Neuronal stem cell (in vitro differentiated cells): ENCODE data around the gene CAMK4.
A peak's percentile ranks its signal among the peaks of the same experiment; 100 is the strongest.

ENCODE experiments used
- DNase-seq: peaks from one replicate; pipeline ENCODE4 v3.0.0-alpha.2; 2013; ENCODE audit warnings: low spot score
- H2AFZ ChIP-seq: one replicate; pipeline ENCODE4 v1.6.1; 2013; ENCODE audit warnings: mild to moderate bottlenecking, low read length, inconsistent platforms
- H2AK5ac ChIP-seq: 2 replicates; pipeline ENCODE4 v1.6.1; 2013; ENCODE audit warnings: low read depth, mild to moderate bottlenecking, inconsistent platforms, low read length, moderate library complexity, mixed read lengths
- H2BK120ac ChIP-seq: 2 replicates; pipeline ENCODE4 v1.6.1; 2013; ENCODE audit warnings: low read depth, mild to moderate bottlenecking, inconsistent platforms, low read length, moderate library complexity, mixed read lengths
- H2BK12ac ChIP-seq: one replicate; pipeline ENCODE4 v1.6.1; 2013; ENCODE audit warnings: low read length, inconsistent platforms
- H2BK15ac ChIP-seq: 2 replicates; pipeline ENCODE4 v1.6.1; 2013; ENCODE audit warnings: mild to moderate bottlenecking, low read length, inconsistent platforms, mixed read lengths
- H2BK5ac ChIP-seq: one replicate; pipeline ENCODE4 v1.6.1; 2013; ENCODE audit warnings: inconsistent platforms, mild to moderate bottlenecking, low read length, moderate library complexity
- H3K14ac ChIP-seq: one replicate; pipeline ENCODE4 v1.6.1; 2013; ENCODE audit warnings: low read length, inconsistent platforms
- H3K18ac ChIP-seq: 2 replicates; pipeline ENCODE4 v1.6.1; 2013; ENCODE audit warnings: low read length, inconsistent platforms
- H3K23ac ChIP-seq: 2 replicates; pipeline ENCODE4 v1.6.1; 2013; ENCODE audit warnings: low read depth, mild to moderate bottlenecking, mixed read lengths, low read length, inconsistent platforms; ENCODE audit not compliant: poor library complexity
- H3K27ac ChIP-seq: replicated peaks from 3 replicates; pipeline ENCODE4 v1.5.1; 2013; ENCODE audit warnings: low read length, inconsistent platforms
- H3K27me3 ChIP-seq, 3 experiments: 2 replicates each; pipeline ENCODE4 v1.6.1; 2013; ENCODE audit warnings: low read length in 3 of 3, mild to moderate bottlenecking in 2 of 3, inconsistent platforms in 1 of 3, low read depth in 1 of 3, mixed read lengths in 1 of 3, moderate library complexity in 1 of 3; ENCODE audit not compliant: control insufficient read depth in 3 of 3, insufficient read depth in 3 of 3
- H3K36me3 ChIP-seq, 2 donors: replicated peaks in 1 of 2; 2 replicates each; pipeline ENCODE4 v1.6.1; 2013; ENCODE audit warnings: low read length in 2 of 2; ENCODE audit not compliant: control insufficient read depth in 2 of 2, insufficient read depth in 2 of 2
- H3K4ac ChIP-seq: 2 replicates; pipeline ENCODE4 v1.6.1; 2013; ENCODE audit warnings: inconsistent platforms, mild to moderate bottlenecking, low read length, moderate library complexity
- H3K4me1 ChIP-seq, 2 donors: 1 replicate in 1 of 2; 2 replicates in 1 of 2; pipeline ENCODE4 v1.6.1; 2013; ENCODE audit warnings: low read length in 2 of 2, low read depth in 1 of 2; ENCODE audit not compliant: control insufficient read depth in 2 of 2, insufficient read depth in 1 of 2
- H3K4me2 ChIP-seq: one replicate; pipeline ENCODE4 v1.6.1; 2013; ENCODE audit warnings: mild to moderate bottlenecking, low read length, inconsistent platforms; ENCODE audit not compliant: insufficient read depth, poor library complexity, severe bottlenecking
- H3K4me3 ChIP-seq, 2 donors: 2 replicates each; pipeline ENCODE4 v1.5.1; 2013; ENCODE audit warnings: low read length in 2 of 2, mild to moderate bottlenecking in 2 of 2, inconsistent platforms in 1 of 2, moderate library complexity in 1 of 2
- H3K79me1 ChIP-seq: one replicate; pipeline ENCODE4 v1.6.1; 2013; ENCODE audit warnings: low read depth, mild to moderate bottlenecking, inconsistent platforms, low read length, moderate library complexity
- H3K9ac ChIP-seq: one replicate; pipeline ENCODE4 v1.6.1; 2013; ENCODE audit warnings: mild to moderate bottlenecking, low read depth, low read length, inconsistent platforms; ENCODE audit not compliant: poor library complexity
- H3K9me3 ChIP-seq, 2 donors: replicated peaks in 1 of 2; 2 replicates each; pipeline versions ENCODE3 to v1.6.1; 2013; ENCODE audit warnings: low read length in 2 of 2, mild to moderate bottlenecking in 2 of 2, inconsistent platforms in 1 of 2, low read depth in 1 of 2, mixed read lengths in 1 of 2, moderate library complexity in 1 of 2; ENCODE audit not compliant: control insufficient read depth in 2 of 2, insufficient read depth in 1 of 2
- H4K8ac ChIP-seq: one replicate; pipeline ENCODE4 v1.6.1; 2013; ENCODE audit warnings: low read depth, mild to moderate bottlenecking, inconsistent platforms, low read length, moderate library complexity
- H4K91ac ChIP-seq: one replicate; pipeline ENCODE4 v1.6.1; 2013; ENCODE audit warnings: low read length, low read depth, mild to moderate bottlenecking, inconsistent platforms; ENCODE audit not compliant: poor library complexity
- WGBS, 2 donors: extraction: QIAGEN DNeasy Blood & Tissue Kit; methylation state at CpG; one replicate each; pipeline ENCODE4 v1.1.7; 2013; ENCODE audit warnings: missing lambda C conversion rate in 2 of 2, mixed read lengths in 1 of 2; ENCODE audit not compliant: insufficient read length in 2 of 2, insufficient replicate concordance in 1 of 2; ENCODE audit errors: extremely low coverage in 2 of 2; 5-methylcytosine and 5-hydroxymethylcytosine counted together

CAMK4 gene

DNA sequence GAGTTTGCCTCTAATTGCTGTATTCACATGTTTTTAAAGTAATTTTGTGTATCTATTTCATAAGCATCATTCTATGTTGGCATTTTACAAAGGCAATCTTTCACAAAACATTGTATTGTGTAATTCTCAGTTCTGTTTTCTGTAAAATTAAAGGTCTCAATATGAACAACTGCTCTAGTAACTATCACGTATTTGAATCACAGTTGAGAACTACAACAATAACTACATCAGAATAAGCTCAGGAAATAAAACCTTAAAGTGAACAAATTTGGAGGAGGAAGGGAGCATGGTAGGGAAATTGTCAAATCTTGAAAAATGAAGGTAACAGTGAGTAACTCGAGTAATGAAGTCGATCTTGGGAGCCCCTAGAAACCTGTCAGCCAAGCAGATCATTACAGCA lies 22.5 kb upstream of the CAMK4 start:
- Histone ChIP-seq H2BK5ac (no peak overlapping the region), H3K27me3 (no peaks in the 10 kb centered on the region), H4K8ac (no peak overlapping the region), H3K79me1 (no peaks in the 10 kb centered on the region), H2BK15ac (no peak overlapping the region), H3K14ac (no peak overlapping the region), H3K9ac (no peak overlapping the region), H2AFZ (no peak overlapping the region), H2BK12ac (no peak overlapping the region), H4K91ac (no peak overlapping the region), H2BK120ac (no peak overlapping the region), H3K23ac (no peak overlapping the region), H3K9me3 (no peaks in the 10 kb centered on the region), H3K18ac (no peak overlapping the region), H3K27ac (no peak overlapping the region), H3K4me3 (no peak overlapping the region), H2AK5ac (no peak overlapping the region), H3K4me1 (peaks cover 4 to 7% of the 10 kb centered on the region in 2 donors), H3K36me3 (no peaks in the 10 kb centered on the region), H3K4ac (no peak overlapping the region), H3K4me2 (no peak overlapping the region)
- no CpG with 5 or more reads among the region's 3 CpGs for WGBS, 2 donors
- DNase-seq: no peak

DNA sequence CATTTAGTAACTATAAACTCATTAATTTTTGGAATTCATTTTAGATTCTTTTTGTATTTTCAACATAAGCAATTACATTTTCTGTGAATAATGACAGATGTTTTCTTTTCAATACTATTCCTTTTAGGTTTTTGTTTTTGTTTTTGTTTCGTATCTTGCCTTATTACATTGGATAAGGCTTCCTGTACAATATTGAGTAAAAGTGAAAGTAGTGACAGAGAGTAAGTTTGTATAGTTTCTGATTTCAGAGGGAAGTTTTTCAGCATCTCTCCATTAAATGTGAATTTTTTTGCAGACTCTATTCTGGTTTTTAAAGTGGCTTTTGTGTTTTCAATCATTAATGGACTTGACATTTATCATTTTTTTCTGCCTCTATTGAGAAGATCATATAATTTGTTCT lies 12.8 kb upstream of the CAMK4 start:
- Histone ChIP-seq H3K9me3 (no peaks in the 10 kb centered on the region), H3K14ac (no peak overlapping the region), H2AK5ac (no peak overlapping the region), H3K36me3 (no peaks in the 10 kb centered on the region), H3K27ac (no peak overlapping the region), H3K27me3 (no peaks in the 10 kb centered on the region), H3K9ac (no peak overlapping the region), H4K8ac (no peak overlapping the region), H3K4ac (no peak overlapping the region), H3K23ac (no peak overlapping the region), H3K18ac (no peak overlapping the region), H3K79me1 (no peaks in the 10 kb centered on the region), H2BK12ac (no peak overlapping the region), H3K4me1 (peaks cover 0 to 2% of the 10 kb centered on the region in 2 donors), H3K4me3 (no peak overlapping the region), H2BK5ac (no peak overlapping the region), H4K91ac (no peak overlapping the region), H2BK15ac (no peak overlapping the region), H3K4me2 (no peak overlapping the region), H2BK120ac (no peak overlapping the region), H2AFZ (no peak overlapping the region)
- WGBS, 2 donors: no CpG with 5 or more reads among the region's 1 CpG
- no peak for DNase-seq

DNA sequence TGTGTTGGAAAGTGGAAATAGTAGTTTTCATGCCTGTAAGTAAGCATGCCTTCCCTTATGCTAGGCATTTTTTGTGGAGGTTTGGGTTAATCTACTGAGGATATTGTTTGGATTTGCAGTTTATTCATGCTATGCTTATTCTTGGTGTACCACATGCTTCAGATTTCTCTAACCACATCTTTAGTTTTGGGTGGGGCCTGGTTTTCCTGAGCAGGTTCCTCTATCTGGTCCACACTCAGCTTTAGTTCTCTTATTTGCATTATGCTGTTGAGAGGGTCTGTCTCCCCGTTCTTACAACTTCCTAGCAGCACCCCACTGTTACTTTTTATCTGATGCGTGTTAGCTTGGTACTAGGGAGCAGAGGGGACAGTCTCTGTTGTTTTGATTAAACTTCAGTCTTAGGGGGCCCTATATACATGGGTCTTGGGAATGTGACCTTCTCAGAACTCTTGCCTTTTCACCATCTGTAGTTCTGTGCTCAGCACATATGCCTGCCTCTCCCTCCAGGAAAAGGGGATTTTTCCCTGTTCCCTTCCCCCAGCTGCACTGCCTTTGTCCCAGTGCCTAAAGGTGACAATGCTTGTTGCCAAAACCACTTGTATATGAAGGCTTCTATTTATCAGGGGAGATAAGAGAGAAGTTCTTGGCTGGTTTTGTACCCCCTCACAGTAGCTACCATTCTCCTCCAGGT lies 10.0 kb upstream of the CAMK4 start:
- no peak overlapping the region for H2BK12ac ChIP-seq
- H3K27ac ChIP-seq: no peak overlapping the region
- no peak overlapping the region for H3K9ac ChIP-seq
- no peak overlapping the region for H3K14ac ChIP-seq
- no peaks in the 10 kb centered on the region for H3K36me3 ChIP-seq
- no peak for DNase-seq
- no peak overlapping the region for H2AK5ac ChIP-seq
- H3K18ac ChIP-seq: no peak overlapping the region
- peak overlapping the region; percentile 14 for H2AFZ ChIP-seq
- no peak overlapping the region for H3K23ac ChIP-seq
- no peak overlapping the region for H4K8ac ChIP-seq
- no peak overlapping the region for H2BK120ac ChIP-seq
- no peak overlapping the region for H3K4me3 ChIP-seq
- no peak overlapping the region for H2BK5ac ChIP-seq
- H3K9me3 ChIP-seq: no peaks in the 10 kb centered on the region
- H3K4me2 ChIP-seq: no peak overlapping the region
- H3K4me1 ChIP-seq: peaks cover 0 to 2% of the 10 kb centered on the region in 2 donors
- no peaks in the 10 kb centered on the region for H3K79me1 ChIP-seq
- H3K27me3 ChIP-seq: no peaks in the 10 kb centered on the region
- WGBS, 2 donors: no CpG with 5 or more reads among the region's 2 CpGs
- H2BK15ac ChIP-seq: no peak overlapping the region
- H3K4ac ChIP-seq: no peak overlapping the region
- no peak overlapping the region for H4K91ac ChIP-seq

DNA sequence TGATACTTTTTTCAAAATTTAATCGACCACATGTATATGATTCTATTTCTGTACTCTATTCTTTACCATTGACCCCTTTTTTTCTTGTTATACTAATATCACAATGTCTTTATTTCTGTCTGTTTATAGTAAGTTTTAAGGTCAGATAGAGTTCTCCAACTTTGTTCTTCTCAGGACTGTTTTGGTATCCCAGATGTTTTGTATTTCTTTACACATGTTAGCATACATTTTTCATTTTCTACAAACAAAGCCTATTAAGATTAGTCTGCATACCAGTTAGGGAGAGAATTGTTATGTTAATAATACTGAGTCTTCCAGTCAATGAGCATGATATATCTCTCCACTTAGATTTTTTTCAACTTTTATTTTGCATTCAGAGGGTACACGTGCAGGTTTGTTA lies 8.2 kb upstream of the CAMK4 start:
- no peak overlapping the region for H3K4ac ChIP-seq
- H3K4me3 ChIP-seq: no peak overlapping the region
- H4K8ac ChIP-seq: no peak overlapping the region
- no peak overlapping the region for H3K4me2 ChIP-seq
- H3K18ac ChIP-seq: no peak overlapping the region
- no peaks in the 10 kb centered on the region for H3K27me3 ChIP-seq
- no peak overlapping the region for H3K14ac ChIP-seq
- WGBS, 2 donors: no CpG with 5 or more reads among the region's 2 CpGs
- H2BK15ac ChIP-seq: no peak overlapping the region
- no peak overlapping the region for H2AFZ ChIP-seq
- no peak overlapping the region for H2BK120ac ChIP-seq
- H2BK5ac ChIP-seq: no peak overlapping the region
- peaks cover 0 to 2% of the 10 kb centered on the region in 2 donors for H3K4me1 ChIP-seq
- no peak overlapping the region for H4K91ac ChIP-seq
- no peak overlapping the region for H3K9ac ChIP-seq
- H3K27ac ChIP-seq: no peak overlapping the region
- no peak overlapping the region for H2BK12ac ChIP-seq
- H3K79me1 ChIP-seq: no peaks in the 10 kb centered on the region
- H2AK5ac ChIP-seq: no peak overlapping the region
- H3K36me3 ChIP-seq: no peaks in the 10 kb centered on the region
- DNase-seq: no peak
- no peak overlapping the region for H3K23ac ChIP-seq
- no peaks in the 10 kb centered on the region for H3K9me3 ChIP-seq
